Tibial artery (tissue), 4 donors: ENCODE results near the gene PRKD2.

Source experiments
- DNase-seq, 2 donors: peaks; one replicate each; pipeline ENCODE4 v3.0.0-alpha.2; 2019
- H3K27ac ChIP-seq, 2 donors: fragments of 200-600 bp; sonication (generic) in 1 of 2; 1 replicate in 1 of 2; 2 replicates in 1 of 2; pipeline ENCODE4 v1.5.1; 2018 to 2019; ENCODE audit warnings: mild to moderate bottlenecking in 1 of 2
- H3K27me3 ChIP-seq, 2 donors: fragments of 200-600 bp; sonication (generic) in 1 of 2; one replicate each; pipeline versions ENCODE4 v1.5.1 to v1.6.0; 2016 to 2019
- H3K36me3 ChIP-seq, 3 donors: fragments of 200-600 bp; sonication (generic) in 2 of 3; one replicate each; pipeline ENCODE4 v1.5.1; 2016 to 2019; ENCODE audit warnings: mild to moderate bottlenecking in 2 of 3
- H3K4me1 ChIP-seq, 4 donors: fragments of 200-600 bp; sonication (generic) in 2 of 4; 1 replicate in 3 of 4; 2 replicates in 1 of 4; pipeline ENCODE4 v1.5.1; 2016 to 2019
- H3K4me3 ChIP-seq, 2 donors: fragments of 200-600 bp; sonication (generic) in 1 of 2; 1 replicate in 1 of 2; 2 replicates in 1 of 2; pipeline ENCODE4 v1.5.1; 2018 to 2019; ENCODE audit warnings: mild to moderate bottlenecking in 2 of 2
- H3K9me3 ChIP-seq, 3 donors: fragments of 200-600 bp; sonication (generic) in 1 of 3; one replicate each; pipeline ENCODE4 v1.5.1; 2016 to 2019
- intact Hi-C: fragments of 100-400 bp; cut with DNase I; formaldehyde crosslinking; loops from one replicate; pipeline ENCODE4 v1.15.0; 2023; ENCODE audit warnings: low total_unique reads
- TF ChIP-seq, protein P1 (sequence below), 2 experiments: fragments of 200-600 bp in 1 of 2; fragments of 450-650 bp in 1 of 2; IDR thresholded peaks; one replicate each; pipeline ENCODE4 v1.5.1; 2017 to 2019; ENCODE audit warnings: antibody characterized with exemption in 2 of 2, mild to moderate bottlenecking in 1 of 2, moderate library complexity in 1 of 2

Gene PRKD2

DNA sequence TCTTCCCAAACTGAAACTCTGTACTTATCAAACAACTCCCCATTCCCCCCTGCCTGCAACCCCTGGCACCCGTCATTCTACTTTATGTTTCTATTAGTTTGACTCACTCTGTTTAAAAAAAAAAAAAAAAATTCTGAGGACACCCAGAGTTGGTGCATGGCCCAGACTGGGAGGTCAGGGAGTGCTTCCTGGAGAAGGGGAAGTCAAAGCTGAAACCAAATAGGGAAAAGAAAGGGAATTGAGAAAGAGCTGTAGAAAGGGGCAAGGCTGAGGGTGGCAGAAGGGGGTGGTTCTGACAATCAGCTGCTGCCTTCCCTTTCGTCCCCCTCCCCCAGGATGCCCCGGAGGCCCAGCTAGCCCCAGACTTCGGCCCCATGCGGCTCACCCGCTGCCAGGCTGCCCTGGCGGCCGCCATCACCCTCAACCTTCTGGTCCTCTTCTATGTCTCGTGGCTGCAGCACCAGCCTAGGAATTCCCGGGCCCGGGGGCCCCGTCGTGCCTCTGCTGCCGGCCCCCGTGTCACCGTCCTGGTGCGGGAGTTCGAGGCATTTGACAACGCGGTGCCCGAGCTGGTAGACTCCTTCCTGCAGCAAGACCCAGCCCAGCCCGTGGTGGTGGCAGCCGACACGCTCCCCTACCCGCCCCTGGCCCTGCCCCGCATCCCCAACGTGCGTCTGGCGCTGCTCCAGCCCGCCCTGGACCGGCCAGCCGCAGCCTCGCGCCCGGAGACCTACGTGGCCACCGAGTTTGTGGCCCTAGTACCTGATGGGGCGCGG lies 38.4 kb upstream of the PRKD2 start:
- DNase-seq, result peak; percentile 60 to 87
- peaks cover 0 to 38% (median 16%) of the 10 kb centered on the region in 4 donors for H3K4me1 ChIP-seq
- no peaks in the 10 kb centered on the region for H3K9me3 ChIP-seq
- TF ChIP-seq, protein P1, sequence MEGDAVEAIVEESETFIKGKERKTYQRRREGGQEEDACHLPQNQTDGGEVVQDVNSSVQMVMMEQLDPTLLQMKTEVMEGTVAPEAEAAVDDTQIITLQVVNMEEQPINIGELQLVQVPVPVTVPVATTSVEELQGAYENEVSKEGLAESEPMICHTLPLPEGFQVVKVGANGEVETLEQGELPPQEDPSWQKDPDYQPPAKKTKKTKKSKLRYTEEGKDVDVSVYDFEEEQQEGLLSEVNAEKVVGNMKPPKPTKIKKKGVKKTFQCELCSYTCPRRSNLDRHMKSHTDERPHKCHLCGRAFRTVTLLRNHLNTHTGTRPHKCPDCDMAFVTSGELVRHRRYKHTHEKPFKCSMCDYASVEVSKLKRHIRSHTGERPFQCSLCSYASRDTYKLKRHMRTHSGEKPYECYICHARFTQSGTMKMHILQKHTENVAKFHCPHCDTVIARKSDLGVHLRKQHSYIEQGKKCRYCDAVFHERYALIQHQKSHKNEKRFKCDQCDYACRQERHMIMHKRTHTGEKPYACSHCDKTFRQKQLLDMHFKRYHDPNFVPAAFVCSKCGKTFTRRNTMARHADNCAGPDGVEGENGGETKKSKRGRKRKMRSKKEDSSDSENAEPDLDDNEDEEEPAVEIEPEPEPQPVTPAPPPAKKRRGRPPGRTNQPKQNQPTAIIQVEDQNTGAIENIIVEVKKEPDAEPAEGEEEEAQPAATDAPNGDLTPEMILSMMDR (IDR thresholded peaks at IDR 0.05), result no peak
- H3K36me3 ChIP-seq, result peaks cover 0 to 30% (median 23%) of the 10 kb centered on the region in 3 donors
- H3K27me3 ChIP-seq, result no peaks in the 10 kb centered on the region
- intact Hi-C loops, result loop anchor here (5.0 kb wide), 1 partner anchor 237 kb away; no protein-coding TSS in a partner anchor
- peak overlapping the region in 1 of 2 donors; percentile 29 for H3K4me3 ChIP-seq
- peak overlapping the region; percentile 83 to 86 for H3K27ac ChIP-seq

- Histone ChIP-seq H3K4me3 (no peak overlapping the region), H3K27me3 (no peaks in the 10 kb centered on the region), H3K9me3 (no peaks in the 10 kb centered on the region), H3K4me1 (peaks cover 0 to 30% (median 12%) of the 10 kb centered on the region in 4 donors), H3K27ac (peak overlapping the region; percentile 15 to 83), H3K36me3 (peaks cover 0 to 30% (median 29%) of the 10 kb centered on the region in 3 donors)
- TF ChIP-seq, protein P1 (IDR thresholded peaks at IDR 0.05), result peak in 1 of 2 experiments; percentile 15
- intact Hi-C loops, result no loop called here
- DNase-seq, result peak in 1 of 2 donors; percentile 46
These were observed 36.7 kb upstream of the PRKD2 start for GRCh38 chr19:46753420-46754155.

DNA sequence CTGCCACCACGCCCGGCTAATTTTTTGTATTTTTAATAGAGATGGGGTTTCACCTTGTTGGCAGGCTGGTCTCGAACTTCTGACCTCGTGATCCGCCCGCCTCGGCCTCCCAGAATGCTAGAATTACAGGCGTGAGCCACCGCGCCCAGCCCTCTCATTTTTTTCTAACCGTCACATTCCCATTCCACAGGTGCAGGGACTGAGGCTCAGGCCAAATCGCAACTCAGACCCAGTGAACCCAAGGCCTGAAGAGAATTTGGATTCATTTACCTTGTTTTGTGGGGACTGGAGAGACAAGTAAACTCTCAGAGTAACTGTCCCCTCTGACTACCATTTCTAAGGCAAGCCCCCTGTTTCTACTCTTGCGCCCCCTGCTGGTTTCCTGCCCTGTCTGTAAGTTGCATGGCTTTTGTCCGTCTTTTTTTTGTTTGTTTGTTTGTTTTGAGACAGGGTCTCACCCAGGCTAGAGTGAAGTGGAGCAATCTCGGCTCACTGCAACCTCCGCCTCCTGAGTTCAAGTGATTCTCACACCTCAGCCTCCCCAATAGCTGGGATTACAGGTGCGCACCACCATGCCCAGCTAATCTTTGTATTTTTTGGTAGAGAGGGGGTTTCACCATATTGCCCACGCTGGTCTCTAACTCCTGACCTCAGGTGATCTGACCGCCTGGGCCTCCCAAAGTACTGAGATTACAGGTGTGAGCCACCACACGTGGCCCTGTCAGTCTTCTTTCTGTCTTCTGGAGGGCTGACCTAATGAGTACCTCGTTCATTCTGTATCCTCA lies 31.6 kb upstream of the PRKD2 start:
- TF ChIP-seq, protein P1 (IDR thresholded peaks at IDR 0.05), result peak; percentile 64 to 73
- Histone ChIP-seq H3K4me1 (peaks cover 0 to 32% (median 25%) of the 10 kb centered on the region in 4 donors), H3K4me3 (no peak overlapping the region), H3K27me3 (no peaks in the 10 kb centered on the region), H3K36me3 (peaks cover 0 to 19% (median 13%) of the 10 kb centered on the region in 3 donors), H3K9me3 (no peaks in the 10 kb centered on the region), H3K27ac (no peak overlapping the region)
- DNase-seq, result peak in 1 of 2 donors; percentile 78
- intact Hi-C loops, result no loop called here

- Histone ChIP-seq H3K36me3 (peaks cover 0 to 11% (median 8%) of the 10 kb centered on the region in 3 donors), H3K9me3 (no peaks in the 10 kb centered on the region), H3K4me3 (peak within 1 kb of the TSS; percentile 94 to 100), H3K4me1 (peaks cover 0 to 48% (median 33%) of the 10 kb centered on the region in 4 donors), H3K27ac (peak within 1 kb of the TSS; percentile 86 to 97), H3K27me3 (no peaks in the 10 kb centered on the region)
- DNase-seq, result no peak
- intact Hi-C loops, result no loop called here
- TF ChIP-seq, protein P1 (IDR thresholded peaks at IDR 0.05), result no peak
These were observed 29.6 kb upstream of the PRKD2 start, which contains the start of gene STRN4 for GRCh38 chr19:46746281-46747057. STRN4 (minus strand) TSS chr19:46746450; CDS start chr19:46746430, 20 bp downstream.
